Measurements from ENCODE around the gene IFT52.
"Not testable (repeated sequence)": the region's sequence is repeated elsewhere in the genome, so short reads cannot be mapped to it uniquely, and the experiment has no call there.

Gene IFT52

DNA sequence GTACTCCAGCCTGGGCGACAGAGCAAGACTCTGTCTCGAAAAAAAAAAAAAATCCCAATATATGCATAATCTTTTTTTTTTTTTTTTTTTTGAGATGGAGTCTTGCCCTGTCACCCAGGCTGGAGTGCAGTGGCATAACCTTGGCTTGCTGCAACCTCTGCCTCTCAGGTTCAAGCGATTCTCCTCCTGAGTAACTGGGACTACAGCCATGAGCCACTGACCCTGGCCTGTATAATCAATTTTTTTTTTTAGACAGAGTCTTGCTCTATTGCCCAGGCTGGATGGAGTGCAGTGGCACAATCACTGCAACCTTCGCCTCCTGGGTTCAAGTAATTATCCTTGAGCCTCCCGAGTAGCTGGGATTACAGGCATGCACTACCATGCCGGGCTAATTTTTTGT, 64.4 kb downstream of the IFT52 start:
- DNase-seq, result not testable (repeated sequence)

GRCh38 chr20:43655937-43656336, 65.2 kb downstream of the IFT52 start:
- DNase-seq, result no peak

DNA sequence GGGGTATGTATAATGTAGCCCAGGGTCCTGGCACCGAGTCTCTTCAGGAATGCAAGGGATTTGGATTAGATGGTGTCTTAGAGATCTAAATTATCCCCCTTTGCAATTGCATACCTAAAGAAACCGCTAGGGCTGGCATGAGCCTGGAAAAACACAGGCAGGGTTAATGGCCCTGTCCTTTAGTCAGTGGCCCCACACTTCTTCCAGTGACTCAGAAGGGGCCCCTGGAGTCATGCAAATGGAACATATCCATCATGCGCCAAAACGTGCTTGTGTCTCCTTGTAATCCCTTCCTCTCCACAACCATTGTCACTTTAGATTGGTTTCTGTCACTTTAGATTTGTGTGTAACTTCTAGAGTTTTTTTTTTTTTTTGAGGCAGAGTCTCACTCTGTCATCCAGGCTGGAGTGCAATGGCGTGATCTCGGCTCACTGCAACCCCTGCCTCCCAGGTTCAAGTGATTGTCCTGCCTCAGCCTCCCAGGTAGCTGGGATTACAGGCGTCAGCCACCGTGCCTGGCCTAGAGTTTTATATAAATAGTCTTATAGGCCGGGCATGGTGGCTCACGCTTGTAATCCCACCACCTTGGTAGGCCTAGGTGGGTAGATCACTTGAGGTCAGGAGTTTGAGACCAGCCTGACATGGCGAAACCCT, 67.5 kb downstream of the IFT52 start:
- DNase-seq, result no peak

DNA sequence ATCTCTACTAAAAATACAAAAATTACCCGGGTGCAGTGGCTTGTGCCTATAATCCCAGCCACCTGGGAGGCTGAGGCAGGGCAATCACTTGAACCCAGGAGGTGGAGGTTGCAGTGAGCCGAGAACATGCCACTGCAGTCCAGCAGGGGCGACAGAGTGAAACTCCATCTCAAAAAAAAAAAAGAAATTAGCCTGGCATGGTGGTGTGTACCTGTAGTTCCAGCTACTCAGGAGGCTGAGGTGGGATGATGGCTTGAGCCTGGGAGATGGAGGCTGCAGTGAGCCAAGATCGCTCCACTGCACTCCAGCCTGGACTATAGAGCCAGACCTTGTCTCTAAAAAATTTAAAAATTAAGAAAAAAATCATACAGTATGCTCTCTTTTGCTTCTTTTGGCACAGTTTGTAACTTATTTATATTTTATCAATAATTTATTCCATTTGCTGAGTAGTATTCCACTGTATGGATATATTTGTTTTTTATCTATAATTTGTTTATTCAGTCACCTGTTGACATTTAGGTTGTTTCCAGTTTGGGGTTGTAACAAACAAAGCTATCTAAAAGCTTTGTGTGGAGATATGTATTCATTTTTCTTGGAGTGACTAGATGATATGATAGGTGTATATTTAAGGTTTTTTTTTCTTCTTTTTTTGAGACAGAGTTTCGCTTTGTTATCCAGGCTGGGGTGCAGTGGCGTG, 68.1 kb downstream of the IFT52 start:
- DNase-seq, result no peak

DNA sequence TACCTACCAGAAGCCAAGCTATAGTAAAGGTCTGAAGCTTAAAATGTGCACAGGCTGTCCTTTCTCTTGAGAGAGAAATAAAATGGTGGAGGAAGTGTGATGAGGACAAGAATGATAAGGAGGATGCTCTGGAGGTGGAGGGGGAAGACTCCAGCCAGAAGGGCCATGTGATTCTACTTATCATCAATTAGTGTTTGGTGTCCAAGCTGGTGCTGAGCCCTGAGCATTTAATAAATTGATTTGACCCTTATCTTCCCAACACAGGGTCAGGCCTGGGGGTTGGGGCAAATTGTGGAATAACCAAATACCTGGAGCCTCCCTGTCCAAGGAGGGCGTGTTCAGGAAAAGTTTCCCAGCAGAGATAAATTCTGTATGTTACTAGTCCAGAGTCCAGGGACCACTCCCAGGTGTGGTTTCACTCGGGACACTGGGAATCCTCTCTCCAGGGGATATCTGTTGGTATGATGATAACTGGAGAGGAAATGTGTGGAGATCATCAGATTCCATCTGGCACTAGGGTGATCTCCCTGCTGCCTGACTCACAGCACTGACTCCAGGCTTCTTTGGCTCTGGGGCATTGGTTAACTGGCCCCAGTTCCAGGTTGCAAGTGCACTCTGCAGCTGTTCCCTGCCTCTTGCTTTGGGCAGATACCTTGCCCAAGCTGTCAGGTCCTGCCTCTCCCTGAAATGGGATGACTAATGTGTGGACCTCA, 72.4 kb downstream of the IFT52 start:
- DNase-seq, result no peak

GRCh38 chr20:43665466-43666176, 74.9 kb downstream of the IFT52 start:
- DNase-seq, result no peak

GRCh38 chr20:43666376-43667328, 75.9 kb downstream of the IFT52 start, which contains the start of gene MYBL2:
Gene MYBL2, plus strand, starts transcription at chr20:43667114. Its CDS starts 170 bp downstream, at chr20:43667284.
- DNase-seq, result peak; percentile 71

DNA sequence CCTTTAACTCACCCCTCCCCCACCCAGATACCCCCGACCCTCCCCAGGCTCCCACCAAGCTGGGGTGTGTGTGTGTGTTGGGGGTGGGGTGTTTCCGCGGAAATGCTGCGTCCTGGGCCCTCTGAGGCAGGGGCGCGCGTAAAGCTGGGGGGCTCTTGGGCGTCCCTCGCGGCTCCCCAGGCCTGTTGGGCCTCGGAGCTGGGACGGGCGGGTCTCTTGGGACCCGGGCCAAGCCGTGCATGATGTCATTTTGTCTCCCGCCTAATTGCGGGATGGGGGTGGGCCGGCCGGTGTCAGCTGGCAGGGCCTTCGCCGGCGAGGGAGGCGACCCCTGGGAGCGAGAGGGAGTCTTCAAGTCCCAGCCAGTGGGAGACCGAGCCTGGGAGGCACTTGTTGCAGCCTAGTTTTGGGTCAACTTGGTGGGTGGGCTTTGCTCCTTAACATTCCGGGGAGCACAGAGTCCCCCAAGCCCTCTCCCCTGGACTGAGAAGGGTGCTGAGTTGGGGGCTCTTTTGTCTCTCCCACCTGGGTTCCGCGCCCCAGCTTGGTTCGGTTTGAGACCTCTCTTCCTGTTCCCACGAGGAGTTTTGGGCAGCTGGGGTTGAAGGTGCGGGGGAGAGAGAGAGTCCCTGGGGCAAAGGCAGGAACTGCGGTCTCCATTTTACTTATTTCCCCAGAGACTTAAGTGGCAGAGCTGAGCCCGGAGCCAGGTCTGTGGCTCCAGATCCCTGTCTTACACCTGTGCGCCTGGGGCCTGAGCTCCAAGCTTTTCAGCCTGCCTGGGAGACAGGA, 76.8 kb downstream of the IFT52 start:
- no peak for DNase-seq

DNA sequence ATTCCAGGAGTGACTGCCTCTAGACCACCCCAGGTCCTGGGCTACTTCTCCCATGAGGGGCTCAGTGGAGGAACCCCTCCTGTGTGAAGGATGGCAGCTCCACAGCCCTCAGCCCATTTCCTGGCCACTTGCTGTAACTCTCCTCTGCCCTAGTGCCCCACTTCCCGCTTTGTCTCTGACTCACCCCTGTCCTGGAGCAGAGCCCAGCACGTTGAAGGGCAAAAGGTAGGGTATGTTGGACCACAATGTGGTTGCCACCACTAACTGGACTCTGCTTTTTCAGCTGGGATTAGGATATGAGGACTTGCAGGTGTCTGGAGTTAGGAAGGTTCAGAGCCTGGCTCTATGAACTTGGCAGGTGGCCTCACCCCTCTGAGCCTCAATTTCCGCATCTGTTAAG, 78.6 kb downstream of the IFT52 start:
- DNase-seq, result no peak

GRCh38 chr20:43670423-43670822, 79.7 kb downstream of the IFT52 start:
- DNase-seq, result no peak

DNA sequence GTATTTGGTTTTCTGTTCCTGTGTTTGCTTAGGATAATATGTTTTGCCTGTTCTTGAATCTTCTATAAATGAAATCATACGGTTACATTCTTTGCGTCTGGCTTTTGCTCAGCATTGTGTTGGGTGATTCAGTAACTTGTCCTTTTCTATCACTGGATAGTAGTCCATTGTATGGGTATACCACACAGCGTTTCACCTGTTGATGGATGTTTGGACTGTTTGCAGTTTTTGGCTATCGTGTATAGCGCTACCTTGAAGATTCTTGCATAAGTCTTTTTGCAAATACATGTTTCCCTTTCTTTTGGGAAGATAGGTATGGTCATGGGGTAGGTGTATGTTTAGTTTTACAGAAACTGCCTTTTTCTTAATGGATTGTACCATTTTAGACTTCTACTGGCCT, 85.6 kb downstream of the IFT52 start:
- DNase-seq, result no peak

- DNase-seq, result no peak
These were observed 90.2 kb downstream of the IFT52 start for GRCh38 chr20:43680981-43681380.

- DNase-seq, result peak; percentile 42
These were observed 90.8 kb downstream of the IFT52 start for GRCh38 chr20:43681468-43681942.

DNA sequence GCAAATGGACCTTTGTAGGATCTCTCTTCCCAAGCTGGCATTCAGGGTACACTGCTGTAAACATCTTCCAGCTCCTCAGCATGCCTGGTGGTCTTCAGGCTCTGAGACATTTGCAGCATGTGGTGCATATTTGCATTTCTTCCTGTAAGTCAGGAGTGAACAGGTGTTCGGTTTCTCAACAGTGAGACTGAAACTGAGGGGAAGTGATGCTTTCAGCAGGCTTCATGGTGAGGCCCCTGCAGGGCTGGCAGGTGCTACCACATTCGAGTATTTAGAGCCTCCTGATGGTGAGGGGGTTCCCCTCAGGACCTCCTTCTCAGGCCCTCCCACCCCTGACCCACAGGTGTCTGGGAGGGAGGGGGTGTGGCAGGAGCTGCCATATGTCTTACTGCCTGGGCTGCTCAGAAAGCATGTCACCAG, 91.3 kb downstream of the IFT52 start:
- DNase-seq, result peak; percentile 85

GRCh38 chr20:43682446-43682845, 91.7 kb downstream of the IFT52 start:
- DNase-seq, result peak; percentile 11

- no peak for DNase-seq
These were observed 96.1 kb downstream of the IFT52 start for GRCh38 chr20:43686820-43687219.

DNA sequence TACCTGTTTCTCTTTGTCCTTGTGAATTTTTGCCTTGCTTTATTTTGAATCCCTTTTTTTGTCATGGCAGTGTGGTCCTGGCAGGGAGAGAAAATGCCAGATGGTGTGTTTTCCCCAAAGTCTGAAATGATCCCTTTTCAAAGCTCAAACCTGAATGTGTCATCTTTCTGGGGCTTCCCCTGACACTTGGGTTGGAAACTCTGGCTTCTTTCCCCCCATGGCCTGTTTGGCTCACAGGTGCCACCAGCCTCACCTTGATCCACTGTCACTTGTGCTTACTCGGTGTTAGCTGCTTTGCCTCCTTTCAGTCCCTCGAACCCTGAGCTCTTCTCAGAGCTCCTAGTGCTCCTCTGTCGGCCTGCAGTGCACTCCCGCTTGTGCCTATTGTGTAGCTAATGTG, 98.4 kb downstream of the IFT52 start:
- no peak for DNase-seq

GRCh38 chr20:43690943-43691598, 100.3 kb downstream of the IFT52 start:
- no peak for DNase-seq

- peak; percentile 54 for DNase-seq
These were observed 101.3 kb downstream of the IFT52 start for GRCh38 chr20:43691928-43692524.

DNA sequence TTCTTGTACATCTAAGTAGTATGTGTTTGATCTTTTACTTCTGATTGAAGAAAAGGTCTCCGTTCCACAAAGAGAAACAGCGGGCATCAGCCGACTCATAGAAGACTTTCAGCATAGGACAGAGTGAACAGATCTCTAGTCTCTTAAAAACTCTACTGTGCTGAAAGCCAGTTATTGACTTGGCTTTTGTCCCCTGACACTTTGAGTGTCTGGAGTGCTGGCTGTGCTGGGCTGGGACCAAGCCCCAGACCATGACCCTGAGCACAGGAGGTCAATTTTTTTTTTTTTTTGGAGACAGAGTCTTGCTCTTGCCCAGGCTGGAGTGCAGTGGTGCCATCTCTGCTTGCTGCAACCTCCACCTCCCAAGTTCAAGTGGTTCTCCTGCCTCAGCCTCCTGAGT, 104.0 kb downstream of the IFT52 start:
- DNase-seq, result no peak
